Measurements from ENCODE around the gene CHD6. TPM values are rescaled to one million over a fixed set of nuclear protein-coding genes. Genes with fewer than 3 reads are reported as not detected.

Gene CHD6
- total RNA-seq, 1 experiment from 2014 or later = 26.6 TPM

- intact Hi-C loops (cut with micrococcal nuclease) = no loop called here
- no peaks in the 10 kb centered on the region for H3K36me3 ChIP-seq (ENCODE audit: control insufficient read depth in 1 of 2, insufficient read depth in 2 of 2, low read length in 2 of 2)
- H4K20me1 ChIP-seq (ENCODE audit: insufficient read depth) = no peaks in the 10 kb centered on the region
- TF ChIP-seq EGR1 (IDR thresholded peaks at IDR 0.05; ENCODE audit: low read depth) = no peak
- TF ChIP-seq YY1 (IDR thresholded peaks at IDR 0.05; ENCODE audit: extremely low read depth, insufficient replicate concordance, low read depth, low read length) = no peak
- TF ChIP-seq SRF (IDR thresholded peaks at IDR 0.05; ENCODE audit: low read depth) = no peak
- TF ChIP-seq ELF1 (IDR thresholded peaks at IDR 0.05; ENCODE audit: borderline replicate concordance, low read depth) = no peak
- TF ChIP-seq POLR2A (IDR thresholded peaks at IDR 0.05; ENCODE audit: borderline replicate concordance, extremely low read depth, insufficient read depth, insufficient read length) = no peak
- TF ChIP-seq TCF7L2 (IDR thresholded peaks at IDR 0.05; ENCODE audit: borderline replicate concordance, extremely low read depth, insufficient read depth, insufficient read length) = no peak
- TF ChIP-seq RAD21 (IDR thresholded peaks at IDR 0.05; ENCODE audit: low read depth) = no peak
- H3K79me2 ChIP-seq (ENCODE audit: insufficient read depth, low read length) = no peaks in the 10 kb centered on the region
- H2AFZ ChIP-seq (ENCODE audit: low read depth, low read length, poor library complexity, severe bottlenecking) = no peak overlapping the region
- H3K9me2 ChIP-seq (ENCODE audit: insufficient read depth) = no peaks in the 10 kb centered on the region
- CTCF ChIA-PET = no interaction called here
- no peak overlapping the region for H3K9ac ChIP-seq (ENCODE audit: low read length)
- H3K9me3 ChIP-seq (ENCODE audit: control insufficient read depth in 1 of 2, insufficient read depth in 1 of 2, low read depth in 1 of 2, low read length in 2 of 2) = no peaks in the 10 kb centered on the region
- DNase-seq (ENCODE audit: low read depth, low spot score) (no peak), ATAC-seq (no peak)
- H3K4me2 ChIP-seq (ENCODE audit: low read length) = no peak overlapping the region
- H3K4me1 ChIP-seq (ENCODE audit: control insufficient read depth in 1 of 2, insufficient read depth in 2 of 2, low read length in 2 of 2) = no peaks in the 10 kb centered on the region
- RAD21 ChIA-PET (ENCODE audit: low non-redundant PET in 1 of 2, low total read pairs in 2 of 2, uncharacterized antibody in 2 of 2, unreplicated experiment in 2 of 2) = no interaction called here
- no peaks in the 10 kb centered on the region for H3K27me3 ChIP-seq (ENCODE audit: insufficient read depth, low read length)
- no peak overlapping the region for H3K4me3 ChIP-seq (replicated peaks in 1 of 2; ENCODE audit: low read depth in 1 of 2, low read length in 2 of 2)
- POLR2A ChIA-PET = no interaction called here
- no peak overlapping the region for H3K27ac ChIP-seq (ENCODE audit: low read depth, low read length)
- BruUV-seq (replicated peaks) = no TSS peak
Measured at GRCh38 chr20:41394081-41394480, 224.1 kb downstream of the CHD6 start.

- no peaks in the 10 kb centered on the region for H3K27me3 ChIP-seq (ENCODE audit: insufficient read depth, low read length)
- DNase-seq (ENCODE audit: low read depth, low spot score) (no peak), ATAC-seq (no peak)
- no peak overlapping the region for H3K4me3 ChIP-seq (replicated peaks in 1 of 2; ENCODE audit: low read depth in 1 of 2, low read length in 2 of 2)
- no peaks in the 10 kb centered on the region for H3K4me1 ChIP-seq (ENCODE audit: control insufficient read depth in 1 of 2, insufficient read depth in 2 of 2, low read length in 2 of 2)
- H3K9ac ChIP-seq (ENCODE audit: low read length) = no peak overlapping the region
- no peaks in the 10 kb centered on the region for H3K9me3 ChIP-seq (ENCODE audit: control insufficient read depth in 1 of 2, insufficient read depth in 1 of 2, low read depth in 1 of 2, low read length in 2 of 2)
- intact Hi-C loops (cut with micrococcal nuclease) = no loop called here
- ChIA-PET RAD21 (ENCODE audit: low non-redundant PET in 1 of 2, low total read pairs in 2 of 2, uncharacterized antibody in 2 of 2, unreplicated experiment in 2 of 2) (no interaction called here), CTCF (no interaction called here), POLR2A (no interaction called here)
- TF ChIP-seq CBX3 (IDR thresholded peaks at IDR 0.05; ENCODE audit: low read depth) = no peak
- no peak overlapping the region for H3K4me2 ChIP-seq (ENCODE audit: low read length)
- no peaks in the 10 kb centered on the region for H3K36me3 ChIP-seq (ENCODE audit: control insufficient read depth in 1 of 2, insufficient read depth in 2 of 2, low read length in 2 of 2)
- H4K20me1 ChIP-seq (ENCODE audit: insufficient read depth) = no peaks in the 10 kb centered on the region
- BruUV-seq (replicated peaks) = no TSS peak
- H3K9me2 ChIP-seq (ENCODE audit: insufficient read depth) = no peaks in the 10 kb centered on the region
- no peaks in the 10 kb centered on the region for H3K79me2 ChIP-seq (ENCODE audit: insufficient read depth, low read length)
- H3K27ac ChIP-seq (ENCODE audit: low read depth, low read length) = no peak overlapping the region
- no peak overlapping the region for H2AFZ ChIP-seq (ENCODE audit: low read depth, low read length, poor library complexity, severe bottlenecking)
Measured at GRCh38 chr20:41393705-41394066, 224.5 kb downstream of the CHD6 start.

Data from HCT116 (cell line).